ENCODE measurements around the gene ST8SIA6.

- TF ChIP-seq CTCF (IDR thresholded peaks at IDR 0.05; ENCODE audit: low read depth, low read length) (no peak), EZH2phosphoT487 (IDR thresholded peaks at IDR 0.05; ENCODE audit: low read depth) (no peak)
Observed at GRCh38 chr10:17438583-17438982, 15.8 kb downstream of the ST8SIA6 start.
